ENCODE data around the gene SERPINB6. TPM values are rescaled to one million over a fixed set of nuclear protein-coding genes. Genes with fewer than 3 reads are reported as not detected.
A peak's percentile ranks its signal among the peaks of the same experiment; 100 is the strongest.

SERPINB6 gene
- total RNA-seq, 1 experiment from 2014 or later: 62.5 TPM

DNA sequence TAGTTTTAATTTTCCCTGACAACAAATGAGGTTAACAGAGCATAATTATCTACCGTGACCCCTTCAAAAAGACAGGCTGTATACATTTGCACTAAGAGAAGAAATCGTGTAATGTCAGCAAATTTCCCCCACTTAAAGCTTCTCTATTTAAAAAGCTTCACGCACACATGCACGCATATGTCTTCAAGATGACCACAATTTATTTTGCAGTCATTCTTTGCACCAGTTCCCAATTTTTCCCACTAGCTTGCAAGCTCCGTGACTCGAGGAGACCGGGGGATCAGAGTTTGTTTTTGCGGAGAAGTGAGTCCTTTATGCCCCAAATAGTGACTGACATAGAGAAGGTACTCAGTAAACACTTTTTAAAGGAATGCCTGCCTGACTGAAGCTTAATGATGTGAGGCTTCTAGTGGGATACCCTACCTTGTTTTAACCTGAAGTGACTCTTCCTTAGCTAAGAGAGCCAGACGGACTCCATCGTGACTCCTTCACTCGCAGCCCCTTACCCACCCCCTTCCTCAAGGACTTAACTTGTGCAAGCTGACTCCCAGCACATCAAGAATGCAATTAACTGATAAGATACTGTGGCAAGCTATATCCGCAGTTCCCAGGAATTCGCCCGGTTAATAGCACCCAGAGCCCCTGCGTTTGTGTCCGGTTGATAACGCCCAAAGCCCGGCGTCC, 19.0 kb upstream of the SERPINB6 start:
- peak overlapping the region; percentile 68 for H3K4me3 ChIP-seq
- peaks cover 5% of the 10 kb centered on the region; the same call in 1 of the 2 replicates for H3K4me1 ChIP-seq
- DNase-seq: no peak
- H3K36me3 ChIP-seq: no peaks in the 10 kb centered on the region
- H3K27ac ChIP-seq: peak overlapping the region; percentile 91
- H3K27me3 ChIP-seq: no peaks in the 10 kb centered on the region
- H3K9me3 ChIP-seq (replicated peaks): no peaks in the 10 kb centered on the region

DNA sequence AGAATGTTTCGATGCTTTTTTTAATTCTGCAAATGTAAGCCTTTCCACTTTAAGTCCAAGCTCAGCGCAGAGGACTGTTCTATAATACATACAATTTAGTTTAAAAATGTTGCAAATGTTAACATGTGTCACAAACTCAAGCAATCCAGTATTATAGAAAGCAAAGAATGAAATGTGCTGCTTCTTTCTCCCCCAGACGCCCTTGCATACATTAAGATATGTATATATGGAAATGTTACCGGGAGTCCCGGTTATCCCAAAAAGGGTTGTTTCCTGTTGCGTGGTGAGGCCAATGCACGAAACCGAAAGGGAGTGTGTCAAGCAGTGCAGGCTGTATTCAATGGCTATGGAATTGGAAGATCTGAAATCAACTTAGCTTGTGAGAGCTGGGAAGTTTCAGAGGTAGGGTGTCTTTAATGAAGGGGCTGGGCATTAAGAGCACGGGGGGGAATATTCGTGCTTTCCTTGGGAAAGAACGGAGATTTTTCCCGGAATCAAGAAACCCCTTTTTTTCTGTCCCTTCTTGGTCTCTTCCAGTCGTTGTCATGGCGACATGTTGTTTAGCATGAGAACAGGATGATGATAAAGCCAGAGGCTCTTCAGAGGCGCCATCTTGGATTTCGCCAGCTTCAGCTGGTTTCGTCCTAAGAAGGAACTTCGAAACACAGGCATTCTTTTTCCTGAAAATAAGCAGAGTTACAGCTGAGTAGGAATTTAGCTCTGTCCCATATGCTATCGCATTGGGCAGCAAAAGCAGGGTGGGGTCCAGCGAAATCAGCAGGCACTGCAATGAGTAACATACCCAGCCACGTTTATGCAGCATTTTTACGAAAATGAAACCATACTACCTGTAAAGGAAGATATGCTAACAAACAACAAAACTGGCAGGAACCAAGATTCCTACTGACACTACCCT, 18.2 kb upstream of the SERPINB6 start:
- peak; percentile 83 to 93 for DNase-seq
- Histone ChIP-seq H3K4me3 (peak overlapping the region; percentile 68), H3K36me3 (no peaks in the 10 kb centered on the region), H3K4me1 (peaks cover 5% of the 10 kb centered on the region; the same call in 1 of the 2 replicates), H3K27ac (peak overlapping the region; percentile 91), H3K27me3 (no peaks in the 10 kb centered on the region), H3K9me3 (replicated peaks) (no peaks in the 10 kb centered on the region)

DNA sequence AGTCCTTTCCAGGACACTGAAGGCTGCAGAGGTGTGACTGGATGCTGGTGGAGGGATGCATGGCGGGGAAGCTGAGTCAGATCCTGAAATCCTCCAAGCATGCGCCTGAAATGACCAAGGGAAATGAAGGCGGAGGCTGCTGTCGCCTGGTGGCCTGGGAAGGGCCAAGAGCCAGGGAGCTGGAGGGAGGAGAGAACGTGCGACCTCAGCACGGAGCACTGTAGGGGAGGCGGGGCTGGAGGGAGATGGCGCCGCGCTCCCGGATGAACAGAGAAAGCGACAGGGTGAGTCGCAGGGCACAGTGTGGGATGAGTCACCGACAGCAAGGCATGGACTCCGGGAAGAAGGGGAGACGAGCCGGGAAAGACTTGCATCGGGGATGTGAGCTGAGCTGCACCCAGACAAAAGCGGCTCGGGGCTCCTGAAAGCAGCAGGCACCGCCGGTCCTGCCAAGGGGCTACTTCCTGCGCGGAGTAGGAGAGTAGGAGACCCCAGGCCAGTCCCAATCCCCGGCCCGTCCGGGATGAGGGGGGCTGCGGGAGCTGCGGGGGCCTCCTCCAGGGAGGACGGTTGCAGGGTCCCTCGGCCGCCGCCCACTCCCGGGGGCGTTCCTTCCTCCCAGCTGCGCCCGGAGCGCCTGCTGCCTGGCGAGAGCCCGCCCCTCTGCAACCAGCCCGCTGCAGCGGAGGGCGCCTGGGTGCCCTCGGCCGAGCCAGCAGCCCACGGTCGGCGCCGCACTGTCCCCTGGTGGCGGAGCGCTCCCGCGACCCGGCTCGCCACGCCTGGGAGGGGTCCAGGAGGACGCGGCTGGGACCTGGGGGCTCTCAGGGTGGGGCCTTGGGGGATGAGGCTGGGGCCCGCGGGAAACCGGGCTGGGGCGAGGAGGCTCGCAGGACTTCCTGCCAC, 17.3 kb upstream of the SERPINB6 start:
- H3K27ac ChIP-seq: peak overlapping the region; percentile 91
- peaks cover 5% of the 10 kb centered on the region; the same call in 1 of the 2 replicates for H3K4me1 ChIP-seq
- no peaks in the 10 kb centered on the region for H3K27me3 ChIP-seq
- no peaks in the 10 kb centered on the region for H3K36me3 ChIP-seq
- peak; percentile 87 to 89 for DNase-seq
- peak overlapping the region; percentile 68 for H3K4me3 ChIP-seq
- H3K9me3 ChIP-seq (replicated peaks): no peaks in the 10 kb centered on the region

DNA sequence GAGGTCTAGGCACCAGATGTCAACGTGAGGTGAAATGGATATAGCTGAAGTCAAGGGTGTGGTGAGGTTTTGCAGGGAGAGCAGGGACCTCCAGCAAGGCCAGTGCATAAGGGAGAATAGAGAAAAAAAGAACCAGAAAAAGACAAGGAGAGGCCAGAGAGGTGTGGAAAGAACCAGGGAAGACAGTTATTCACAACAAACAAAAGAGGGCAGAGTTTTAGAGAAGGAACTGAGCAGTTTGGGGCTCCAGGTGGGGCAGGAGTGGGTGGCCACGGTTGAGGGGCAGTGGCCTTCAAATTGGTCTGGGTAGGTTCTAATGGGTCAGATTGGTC, 16.7 kb upstream of the SERPINB6 start:
- peak overlapping the region; percentile 91 for H3K27ac ChIP-seq
- no peak for DNase-seq
- H3K9me3 ChIP-seq (replicated peaks): no peaks in the 10 kb centered on the region
- H3K36me3 ChIP-seq: no peaks in the 10 kb centered on the region
- peaks cover 5% of the 10 kb centered on the region; the same call in 1 of the 2 replicates for H3K4me1 ChIP-seq
- peak overlapping the region; percentile 68 for H3K4me3 ChIP-seq
- no peaks in the 10 kb centered on the region for H3K27me3 ChIP-seq

DNA sequence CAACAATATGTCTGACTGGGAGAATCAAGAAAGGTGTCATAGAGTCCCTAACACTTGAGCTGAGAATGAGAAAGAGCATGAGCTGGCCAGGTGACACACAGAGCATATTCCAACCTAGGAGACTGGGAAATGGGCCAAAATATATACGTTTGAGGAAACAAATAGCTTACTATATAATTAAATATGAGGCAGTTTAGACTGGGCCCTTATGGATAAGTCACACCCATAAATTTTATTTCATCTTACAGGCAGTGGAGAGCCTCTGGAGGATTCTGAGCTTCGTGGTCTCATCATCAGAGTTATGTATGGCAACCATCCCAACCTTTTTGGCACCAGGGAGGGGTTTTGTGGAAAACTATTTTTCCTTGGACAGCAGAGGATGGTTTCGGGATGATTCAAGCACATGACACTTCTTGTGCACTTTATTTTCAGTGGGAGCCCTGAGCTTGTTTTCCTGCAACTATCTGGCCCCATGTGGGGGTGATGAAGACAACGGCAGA, 15.4 kb upstream of the SERPINB6 start:
- Histone ChIP-seq H3K4me1 (peaks cover 5% of the 10 kb centered on the region; the same call in 1 of the 2 replicates), H3K36me3 (no peaks in the 10 kb centered on the region), H3K27ac (no peak overlapping the region), H3K27me3 (no peaks in the 10 kb centered on the region), H3K9me3 (replicated peaks) (no peaks in the 10 kb centered on the region), H3K4me3 (no peak overlapping the region)
- DNase-seq: no peak

DNA sequence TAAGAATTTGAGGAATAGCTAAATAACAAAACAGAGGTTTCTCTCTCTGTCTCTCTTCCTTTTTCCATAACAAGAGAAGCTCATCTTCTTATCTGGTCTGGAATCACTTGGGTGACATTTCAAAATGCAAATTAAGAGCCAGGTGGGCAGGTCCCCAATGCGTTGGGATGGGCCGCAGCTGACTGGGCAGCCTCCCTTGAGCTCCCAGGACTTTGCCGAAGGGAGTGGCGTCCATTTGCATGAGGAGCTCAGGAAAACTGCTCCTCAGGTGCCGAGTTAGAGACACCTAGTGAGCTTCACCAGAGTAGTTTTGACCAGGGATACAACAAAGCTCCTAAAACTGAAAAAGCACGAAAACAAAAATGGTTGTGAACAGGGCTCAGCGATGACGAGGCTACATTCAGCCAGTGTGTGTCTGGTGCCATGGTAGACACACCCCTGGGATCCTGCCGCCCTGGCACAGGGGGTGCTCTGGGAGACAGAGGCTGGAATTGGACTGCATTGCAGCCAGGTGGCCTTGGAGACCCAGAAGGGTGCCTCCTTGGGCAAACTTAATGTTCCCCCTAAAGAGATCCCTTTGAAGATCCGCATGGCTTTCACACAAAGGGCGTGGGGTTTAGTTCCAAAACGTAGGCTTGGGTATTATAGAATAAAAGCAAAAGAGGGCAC, 13.5 kb upstream of the SERPINB6 start:
- H3K4me1 ChIP-seq: peaks cover 5% of the 10 kb centered on the region; the same call in 1 of the 2 replicates
- H3K9me3 ChIP-seq (replicated peaks): no peaks in the 10 kb centered on the region
- H3K27me3 ChIP-seq: no peaks in the 10 kb centered on the region
- no peaks in the 10 kb centered on the region for H3K36me3 ChIP-seq
- no peak overlapping the region for H3K27ac ChIP-seq
- H3K4me3 ChIP-seq: no peak overlapping the region
- no peak for DNase-seq

DNA sequence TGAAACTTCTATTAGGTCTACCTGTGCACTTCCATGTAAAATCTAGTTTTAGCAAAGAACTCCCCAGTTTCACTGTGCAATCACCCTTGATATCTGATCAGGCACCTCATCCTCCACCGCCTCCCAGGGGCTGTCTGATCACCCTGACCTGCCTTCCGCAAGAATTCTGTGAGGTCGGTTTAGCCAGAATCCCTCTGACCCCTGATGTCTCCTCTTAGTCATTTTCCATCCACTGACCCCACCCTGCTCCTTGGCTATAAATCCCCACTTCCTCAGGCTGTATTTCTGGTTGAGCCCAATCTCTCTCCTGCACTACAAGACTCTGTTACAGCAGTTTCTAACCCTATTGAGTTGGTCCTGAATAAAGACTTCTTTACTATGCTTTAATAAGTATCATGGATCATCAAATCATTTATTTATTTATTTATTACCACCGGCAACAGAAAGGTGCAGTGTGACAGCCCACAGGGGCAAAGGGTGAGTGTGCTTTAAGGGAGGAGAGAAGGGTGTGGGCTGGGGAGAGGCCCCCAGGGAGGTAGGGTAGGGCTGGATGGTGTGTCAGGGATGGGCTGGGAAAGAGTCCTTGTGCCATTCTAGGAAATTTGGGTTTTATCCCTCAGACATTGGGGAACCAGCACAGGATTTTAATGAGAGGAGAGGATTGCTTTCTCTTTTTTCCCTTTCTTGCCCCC, 11.2 kb upstream of the SERPINB6 start:
- no peaks in the 10 kb centered on the region for H3K27me3 ChIP-seq
- H3K36me3 ChIP-seq: no peaks in the 10 kb centered on the region
- no peaks in the 10 kb centered on the region for H3K9me3 ChIP-seq (replicated peaks)
- no peak overlapping the region for H3K4me3 ChIP-seq
- DNase-seq: no peak
- H3K27ac ChIP-seq: no peak overlapping the region
- peaks cover 5% of the 10 kb centered on the region; the same call in 1 of the 2 replicates for H3K4me1 ChIP-seq

DNA sequence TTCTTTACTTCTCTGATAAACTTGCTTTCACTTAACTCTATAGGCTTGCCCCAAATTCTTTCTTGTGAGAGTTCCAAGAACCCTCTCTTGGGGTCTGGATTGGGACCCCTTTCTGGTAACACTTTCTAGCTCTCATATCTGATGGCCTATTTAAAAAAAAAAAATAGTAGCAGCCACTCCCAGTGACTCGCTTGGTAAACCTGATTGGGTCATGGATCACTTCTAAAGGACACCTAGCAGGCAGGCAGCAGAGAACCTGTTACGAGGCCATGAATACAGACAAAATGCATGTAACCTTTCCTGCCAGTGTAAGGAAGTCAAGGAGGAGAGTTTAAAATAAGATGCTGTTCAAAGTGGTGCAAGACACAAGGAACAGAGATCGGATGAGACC, 9.1 kb upstream of the SERPINB6 start:
- Histone ChIP-seq H3K9me3 (replicated peaks) (no peaks in the 10 kb centered on the region), H3K36me3 (no peaks in the 10 kb centered on the region), H3K27me3 (no peaks in the 10 kb centered on the region), H3K4me1 (no peaks in the 10 kb centered on the region), H3K4me3 (no peak overlapping the region), H3K27ac (no peak overlapping the region)
- DNase-seq: no peak

DNA sequence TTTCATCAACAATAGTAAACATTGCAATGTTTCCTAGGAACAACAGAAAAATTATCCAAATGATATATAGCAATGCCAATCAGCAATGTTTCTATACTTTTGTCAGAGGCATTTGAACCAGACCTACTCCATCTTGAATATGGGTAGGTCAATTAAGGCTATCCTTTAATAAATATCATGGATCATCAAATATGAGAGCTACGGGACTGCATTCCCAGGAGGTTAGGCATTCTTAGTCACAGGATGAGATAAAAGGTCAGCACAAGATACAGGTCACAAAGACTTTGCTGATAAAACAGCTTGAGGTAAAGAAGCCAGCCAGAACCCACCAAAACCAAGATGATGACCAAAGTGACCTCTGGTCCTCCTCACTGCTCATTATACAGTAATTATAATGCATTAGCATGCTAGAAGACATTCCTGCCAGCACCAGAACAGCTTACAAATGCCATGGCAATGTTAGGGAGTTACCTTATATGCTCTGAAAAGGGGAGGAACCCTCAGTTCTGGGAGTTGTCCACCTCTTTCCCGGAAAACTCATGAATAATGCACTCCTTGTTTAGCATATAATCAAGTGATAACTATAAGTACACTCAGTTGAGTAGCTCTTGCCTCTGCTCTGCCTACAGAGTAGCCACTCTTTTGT, 8.6 kb upstream of the SERPINB6 start:
- DNase-seq: no peak
- Histone ChIP-seq H3K36me3 (no peaks in the 10 kb centered on the region), H3K27me3 (no peaks in the 10 kb centered on the region), H3K4me1 (no peaks in the 10 kb centered on the region), H3K27ac (no peak overlapping the region), H3K4me3 (no peak overlapping the region), H3K9me3 (replicated peaks) (no peaks in the 10 kb centered on the region)

DNA sequence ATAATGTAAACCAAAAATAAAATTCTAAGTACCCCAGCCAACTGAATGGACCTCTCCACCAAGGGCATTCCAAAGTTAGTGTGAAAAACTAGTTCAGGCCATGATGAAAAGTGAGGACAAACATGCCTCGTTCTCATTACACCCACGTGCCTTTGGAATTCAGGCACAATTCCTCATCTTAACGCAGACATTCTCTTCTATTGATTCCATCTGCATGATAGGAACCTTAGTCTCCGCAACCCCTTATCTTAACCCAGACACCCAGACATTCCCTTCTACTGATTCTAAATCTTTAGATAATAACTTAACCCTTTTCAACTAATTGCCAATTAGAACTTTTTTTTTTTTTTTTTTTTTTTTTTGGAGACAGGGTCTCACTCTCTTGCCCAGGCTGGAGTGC, 7.6 kb upstream of the SERPINB6 start:
- no peak for DNase-seq
- Histone ChIP-seq H3K9me3 (replicated peaks) (no peaks in the 10 kb centered on the region), H3K27ac (no peak overlapping the region), H3K36me3 (no peaks in the 10 kb centered on the region), H3K4me1 (no peaks in the 10 kb centered on the region), H3K27me3 (no peaks in the 10 kb centered on the region), H3K4me3 (no peak overlapping the region)

DNA sequence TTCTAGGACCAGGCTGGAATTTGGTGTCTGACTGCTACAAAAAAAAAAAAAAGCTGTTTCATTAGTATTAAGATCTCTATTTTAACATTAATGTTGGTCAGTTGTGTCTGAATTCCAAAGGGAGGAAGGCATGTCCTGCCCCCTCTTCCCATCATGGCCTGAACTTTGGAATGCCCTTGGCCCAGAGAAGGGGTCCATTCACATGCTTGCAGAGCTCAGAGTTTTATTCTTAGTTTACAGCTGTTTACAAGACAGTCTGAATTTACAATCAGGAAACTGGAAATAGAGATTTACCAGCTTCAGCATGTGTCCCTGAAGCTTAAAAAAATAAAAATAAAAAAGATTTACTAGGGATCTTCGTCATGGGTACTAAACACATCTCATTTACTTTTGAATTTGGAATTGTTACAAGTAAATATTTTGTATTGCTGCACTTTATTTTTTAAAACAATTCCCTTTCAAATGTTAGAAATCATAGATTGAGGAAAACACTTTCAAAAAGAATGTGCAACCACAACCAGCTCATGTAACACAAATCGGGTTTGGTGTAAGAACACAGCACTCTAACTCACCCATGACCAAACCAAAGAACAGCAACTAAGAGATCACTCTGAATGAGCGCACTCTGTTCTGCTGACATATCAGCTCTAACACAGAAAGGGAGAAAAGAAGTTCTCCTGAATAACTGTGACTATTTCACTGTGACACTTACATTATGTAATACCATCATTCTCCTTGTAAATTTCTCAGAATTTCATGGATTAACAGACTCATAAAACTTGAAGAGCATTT, 6.6 kb upstream of the SERPINB6 start:
- no peak for DNase-seq
- no peaks in the 10 kb centered on the region for H3K27me3 ChIP-seq
- H3K4me1 ChIP-seq: no peaks in the 10 kb centered on the region
- H3K27ac ChIP-seq: no peak overlapping the region
- H3K36me3 ChIP-seq: no peaks in the 10 kb centered on the region
- H3K4me3 ChIP-seq: no peak overlapping the region
- H3K9me3 ChIP-seq (replicated peaks): no peaks in the 10 kb centered on the region

DNA sequence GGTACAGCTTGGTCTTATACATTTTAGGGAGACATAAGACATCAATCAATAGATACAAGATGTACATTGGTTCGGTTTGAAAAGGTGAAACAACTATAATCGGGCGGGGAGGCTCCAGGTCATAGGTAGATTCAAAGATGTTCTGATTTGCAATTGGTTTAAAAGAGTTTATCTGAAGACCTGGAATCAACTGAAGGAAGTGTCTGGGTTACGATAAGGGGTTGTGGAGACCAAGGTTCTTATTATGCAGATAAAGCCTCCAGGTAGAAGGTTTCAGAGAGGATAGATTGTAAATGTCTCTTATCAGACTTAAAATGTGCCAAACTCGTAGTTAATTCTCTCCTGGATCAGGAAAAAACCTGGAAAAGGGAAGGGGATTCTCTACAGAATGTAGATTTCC, 5.9 kb upstream of the SERPINB6 start:
- H3K27me3 ChIP-seq: no peaks in the 10 kb centered on the region
- H3K36me3 ChIP-seq: no peaks in the 10 kb centered on the region
- H3K27ac ChIP-seq: no peak overlapping the region
- no peaks in the 10 kb centered on the region for H3K9me3 ChIP-seq (replicated peaks)
- no peak for DNase-seq
- no peaks in the 10 kb centered on the region for H3K4me1 ChIP-seq
- no peak overlapping the region for H3K4me3 ChIP-seq
